Activated CD4-positive, alpha-beta T cell treated with anti-CD3 and anti-CD28 coated beads for 24 hours (primary cell): ENCODE measurements around the gene EGF.

ENCODE experiments used
- DNase-seq, 2 donors: peaks; one replicate each; pipeline ENCODE4 v3.0.0-alpha.2; 2020; ENCODE audit warnings: low read depth in 2 of 2

The EGF gene

DNA sequence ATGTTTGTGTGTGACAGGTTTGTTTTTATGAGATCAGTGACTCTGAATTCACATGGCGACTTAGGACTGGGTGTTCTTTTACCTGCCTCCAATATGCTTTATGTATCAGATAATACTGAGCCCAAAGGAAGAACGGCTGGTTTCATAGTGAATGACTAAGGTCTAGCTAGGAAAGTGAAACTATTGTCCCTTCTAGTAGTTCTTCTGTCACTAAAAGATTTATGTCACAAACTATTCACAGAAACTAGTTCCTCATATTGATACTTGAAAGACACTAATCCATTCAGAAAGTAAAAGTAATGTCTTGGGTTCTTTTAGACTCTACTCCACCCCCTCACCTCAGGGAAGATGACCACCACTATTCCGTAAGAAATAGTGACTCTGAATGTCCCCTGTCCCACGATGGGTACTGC lies 81.7 kb downstream of the EGF start:
- DNase-seq, result no peak

DNA sequence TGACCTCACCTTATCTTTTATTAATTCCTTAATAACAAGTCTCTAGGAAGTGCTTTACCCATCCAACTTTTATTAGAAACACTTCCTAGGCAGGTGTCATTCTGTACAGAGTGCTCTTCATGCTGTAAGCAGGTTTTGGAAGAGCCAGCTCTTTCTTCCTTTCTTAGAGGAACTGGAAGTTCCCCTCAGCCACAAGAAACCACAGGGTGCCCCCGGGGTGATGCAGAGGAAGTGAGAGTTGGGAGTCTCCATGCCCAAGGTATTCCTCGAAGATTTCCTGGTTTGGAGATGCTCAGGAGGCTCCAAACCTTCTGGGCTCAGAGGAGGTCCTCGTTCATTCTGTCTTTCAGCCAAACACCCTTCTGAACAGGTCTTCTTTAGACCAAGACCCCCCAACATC lies 83.8 kb downstream of the EGF start:
- DNase-seq, result no peak

- peak in 1 of 2 donors; percentile 30 for DNase-seq
These were observed 86.3 kb downstream of the EGF start for GRCh38 chr4:109998867-109999584.

DNA sequence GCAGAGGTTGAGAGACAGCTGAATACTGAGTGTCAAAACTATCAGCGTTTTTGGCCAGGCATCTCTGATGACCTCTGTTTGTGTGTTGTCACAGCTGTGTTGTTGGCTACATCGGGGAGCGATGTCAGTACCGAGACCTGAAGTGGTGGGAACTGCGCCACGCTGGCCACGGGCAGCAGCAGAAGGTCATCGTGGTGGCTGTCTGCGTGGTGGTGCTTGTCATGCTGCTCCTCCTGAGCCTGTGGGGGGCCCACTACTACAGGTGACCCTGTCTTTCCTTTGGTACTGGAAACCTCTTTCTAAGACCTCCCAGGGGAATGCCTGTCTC lies 86.9 kb downstream of the EGF start:
- DNase-seq, result no peak

GRCh38 chr4:110002326-110002725 lies 89.6 kb downstream of the EGF start:
- no peak for DNase-seq

- no peak for DNase-seq
These were observed 90.9 kb downstream of the EGF start for GRCh38 chr4:110003401-110004187.

DNA sequence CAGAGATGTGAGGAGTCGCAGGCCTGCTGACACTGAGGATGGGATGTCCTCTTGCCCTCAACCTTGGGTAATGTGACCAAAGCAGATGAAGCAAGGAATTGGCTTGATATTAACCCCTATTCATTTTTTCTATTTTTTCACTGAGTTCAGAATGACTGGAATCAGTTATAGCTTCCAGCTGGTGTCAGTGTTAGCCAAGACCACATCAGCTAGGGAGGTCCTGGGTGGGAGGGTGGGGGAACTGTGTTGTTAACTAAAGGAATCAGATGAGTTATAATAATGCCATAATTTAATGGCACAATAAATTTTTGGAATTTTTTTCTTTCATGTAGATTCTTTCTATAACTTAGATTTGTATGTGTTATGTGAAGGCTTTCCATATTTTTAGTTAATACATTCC lies 91.9 kb downstream of the EGF start:
- no peak for DNase-seq

DNA sequence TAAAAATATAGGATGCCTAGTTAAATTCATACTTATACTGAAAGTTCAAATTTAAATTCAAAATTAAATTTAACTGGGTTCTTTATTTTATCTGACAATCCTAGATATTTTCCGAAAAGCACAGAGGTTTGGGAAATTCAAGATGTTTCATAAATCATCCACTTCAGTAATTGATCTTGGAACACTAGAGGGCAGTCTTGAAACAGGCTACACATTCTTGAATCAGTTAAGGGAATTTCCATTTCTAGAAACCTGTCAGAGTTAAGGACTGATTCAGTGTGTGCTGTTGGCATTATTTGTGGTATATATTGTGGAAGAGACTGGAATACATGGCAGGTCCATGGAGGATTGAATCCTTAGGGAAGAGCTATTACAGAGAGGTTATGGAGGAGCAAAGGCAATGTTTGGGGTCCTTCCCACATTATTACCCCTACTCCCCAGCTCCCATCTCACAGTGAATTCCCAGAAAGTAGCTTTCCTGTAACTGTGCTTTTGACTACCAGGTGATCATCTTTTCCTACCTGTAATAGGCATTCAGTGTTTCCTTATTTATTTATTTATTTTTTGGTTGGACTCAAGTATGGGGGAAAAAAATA lies 92.9 kb downstream of the EGF start:
- peak in 1 of 2 donors; percentile 1 for DNase-seq

DNA sequence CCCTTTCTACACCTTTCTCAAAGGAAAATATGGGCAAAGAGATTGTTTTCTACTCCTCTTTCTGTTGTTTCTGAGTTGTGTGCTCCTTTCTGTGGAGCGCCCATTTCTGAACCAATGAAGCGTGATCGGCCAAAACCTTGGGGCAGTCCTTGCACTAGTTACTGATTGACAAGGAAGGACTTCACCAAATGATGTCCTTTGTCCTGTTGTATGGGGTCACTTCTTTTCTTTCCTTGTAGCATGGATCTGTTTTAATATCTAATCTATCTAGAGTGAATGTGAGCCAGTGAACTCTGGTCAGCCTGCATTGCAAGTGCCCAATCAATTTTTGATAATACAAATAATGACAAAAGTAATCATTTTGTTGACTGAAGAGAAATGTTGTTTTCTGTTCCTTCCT lies 94.5 kb downstream of the EGF start:
- DNase-seq, result no peak

GRCh38 chr4:110008540-110008939 lies 95.9 kb downstream of the EGF start:
- no peak for DNase-seq

- DNase-seq, result no peak
These were observed 96.9 kb downstream of the EGF start for GRCh38 chr4:110009550-110009949.

- DNase-seq, result no peak
These were observed 98.1 kb downstream of the EGF start for GRCh38 chr4:110010797-110011196.

GRCh38 chr4:110012917-110013316 lies 100.2 kb downstream of the EGF start:
- DNase-seq, result no peak

DNA sequence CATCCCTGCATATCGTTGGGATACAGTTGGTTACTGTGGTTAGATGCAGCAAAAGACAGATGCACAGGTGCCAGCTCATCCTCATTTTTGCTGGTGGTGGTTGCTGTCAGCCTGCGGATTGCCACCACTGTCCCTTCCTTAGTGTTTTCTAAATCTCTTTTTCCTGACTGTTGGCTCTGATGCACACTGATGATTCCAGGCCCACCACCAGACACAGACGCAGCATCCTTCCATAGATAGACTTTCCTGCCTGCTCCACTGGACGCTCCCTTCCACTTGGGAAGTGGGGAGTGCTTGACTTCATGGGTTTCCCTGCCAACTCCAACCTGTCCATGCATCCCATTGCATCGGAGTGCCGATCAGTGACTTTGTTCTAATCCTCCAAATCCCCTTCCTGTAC lies 101.5 kb downstream of the EGF start:
- DNase-seq, result no peak

DNA sequence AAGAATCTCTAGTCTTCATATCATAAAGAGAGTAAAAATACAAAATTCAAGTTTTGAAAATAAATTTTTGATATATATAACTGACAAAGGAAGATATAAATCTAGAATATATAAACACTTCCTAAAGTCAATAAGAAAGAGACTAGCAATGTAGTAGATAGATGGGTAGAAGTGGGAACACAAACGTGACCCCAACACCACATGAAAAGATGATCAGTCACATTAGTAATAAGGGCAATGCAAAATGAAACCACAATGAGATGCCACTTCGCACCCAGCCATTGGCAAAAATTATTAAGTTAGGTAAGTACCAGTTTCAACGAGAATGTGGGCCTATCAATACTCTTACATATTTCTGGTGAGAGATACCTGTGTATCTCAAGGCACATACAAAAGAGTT lies 106.5 kb downstream of the EGF start:
- DNase-seq, result no peak

DNA sequence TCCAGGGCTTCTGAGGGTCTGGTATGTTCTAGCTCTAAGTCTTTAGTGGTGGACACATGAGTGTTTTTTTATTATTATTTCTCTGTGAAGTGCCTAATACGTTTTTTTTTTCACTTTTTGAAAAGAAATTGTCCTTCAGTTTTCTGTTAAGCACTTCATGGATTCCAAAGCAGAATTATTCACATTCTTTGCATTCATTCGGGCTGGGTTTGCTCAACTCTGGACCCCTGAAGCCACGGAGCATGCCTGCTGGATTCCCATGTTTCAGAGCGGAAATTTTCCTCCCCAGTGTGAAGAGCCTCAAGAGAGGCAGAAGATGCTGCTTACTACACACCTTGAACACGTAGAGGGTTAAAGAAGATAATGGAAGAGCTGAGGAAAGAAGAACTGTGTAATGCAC lies 107.5 kb downstream of the EGF start:
- DNase-seq, result no peak

GRCh38 chr4:110020646-110021443 lies 108.2 kb downstream of the EGF start:
- no peak for DNase-seq

DNA sequence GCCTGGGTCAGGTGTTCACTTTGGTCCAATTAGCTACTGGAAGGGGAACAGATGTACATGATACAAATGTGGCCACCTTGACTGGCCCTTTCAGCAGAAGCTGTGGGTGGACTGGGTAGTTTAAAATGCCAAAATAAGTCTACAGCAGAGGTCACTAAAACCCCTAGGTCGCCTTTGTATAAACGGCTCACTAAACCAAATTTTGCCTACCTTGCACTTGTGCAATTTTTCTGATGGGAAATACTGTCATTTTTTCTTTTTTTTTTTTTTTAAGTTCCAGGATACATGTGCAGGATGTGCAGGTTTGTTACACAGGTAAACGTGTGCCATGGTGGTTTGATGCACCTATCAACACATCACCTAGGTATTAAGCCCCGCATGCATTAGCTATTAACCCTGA lies 109.8 kb downstream of the EGF start:
- no peak for DNase-seq

- DNase-seq, result no peak
These were observed 112.4 kb downstream of the EGF start for GRCh38 chr4:110025056-110025455.

DNA sequence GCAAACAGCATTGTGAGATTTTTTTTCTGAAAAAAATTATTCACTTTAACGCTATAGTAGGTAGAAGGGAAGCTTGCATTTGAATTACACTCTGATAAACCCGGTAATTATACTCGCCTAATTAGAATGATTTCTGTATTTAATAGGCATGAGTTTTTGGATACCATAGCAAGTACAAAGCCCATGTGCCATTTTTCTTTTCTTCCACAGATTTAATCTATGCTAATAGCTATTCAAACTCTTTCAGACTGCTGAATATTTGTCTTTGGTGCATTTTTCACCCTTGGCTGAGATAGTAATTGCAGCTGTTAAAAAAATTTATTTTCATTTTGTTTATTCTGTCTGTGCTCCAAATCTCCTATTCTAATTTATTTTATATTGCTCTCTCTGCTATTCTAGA lies 113.0 kb downstream of the EGF start:
- no peak for DNase-seq

GRCh38 chr4:110032603-110033002 lies 119.9 kb downstream of the EGF start:
- DNase-seq, result no peak

DNA sequence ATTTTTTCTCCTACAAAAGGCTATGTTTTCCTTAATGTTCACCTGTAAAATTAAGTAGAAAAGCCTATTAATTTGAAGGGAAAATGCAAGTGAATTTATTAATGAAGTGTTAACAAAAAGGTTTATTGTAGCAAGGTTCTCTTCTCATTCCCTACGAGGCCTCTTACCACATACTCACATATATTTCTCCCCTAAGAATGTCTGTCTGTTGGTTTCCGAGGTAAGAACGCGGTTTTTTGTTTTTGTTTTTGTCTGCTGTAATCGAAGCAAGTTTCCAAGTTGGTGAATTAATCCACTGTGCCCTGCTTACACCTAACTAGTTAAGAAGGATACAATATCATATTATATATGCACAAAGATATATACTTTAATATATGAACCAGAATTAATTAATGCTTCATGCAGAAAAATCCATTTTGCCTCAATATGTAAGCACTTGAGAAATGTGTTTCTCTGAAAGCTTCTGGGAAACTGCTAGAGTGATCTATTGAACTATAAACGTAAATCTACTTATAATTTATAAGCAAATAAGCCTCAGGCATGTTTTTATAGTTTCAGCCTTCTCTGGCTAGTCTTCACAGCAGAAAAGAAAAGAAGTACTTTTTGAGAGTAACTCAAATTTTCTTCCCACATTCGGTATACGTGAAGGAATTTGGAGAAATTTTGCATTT lies 120.8 kb downstream of the EGF start:
- DNase-seq, result no peak
